ENCODE results near the gene FOXL3.
"Not testable (repeated sequence)": the region's sequence is repeated elsewhere in the genome, so short reads cannot be mapped to it uniquely, and the experiment has no call there.

FOXL3 gene

GRCh38 chr7:326809-327232 lies 36.9 kb downstream of the FOXL3 start:
- no peak for DNase-seq

DNA sequence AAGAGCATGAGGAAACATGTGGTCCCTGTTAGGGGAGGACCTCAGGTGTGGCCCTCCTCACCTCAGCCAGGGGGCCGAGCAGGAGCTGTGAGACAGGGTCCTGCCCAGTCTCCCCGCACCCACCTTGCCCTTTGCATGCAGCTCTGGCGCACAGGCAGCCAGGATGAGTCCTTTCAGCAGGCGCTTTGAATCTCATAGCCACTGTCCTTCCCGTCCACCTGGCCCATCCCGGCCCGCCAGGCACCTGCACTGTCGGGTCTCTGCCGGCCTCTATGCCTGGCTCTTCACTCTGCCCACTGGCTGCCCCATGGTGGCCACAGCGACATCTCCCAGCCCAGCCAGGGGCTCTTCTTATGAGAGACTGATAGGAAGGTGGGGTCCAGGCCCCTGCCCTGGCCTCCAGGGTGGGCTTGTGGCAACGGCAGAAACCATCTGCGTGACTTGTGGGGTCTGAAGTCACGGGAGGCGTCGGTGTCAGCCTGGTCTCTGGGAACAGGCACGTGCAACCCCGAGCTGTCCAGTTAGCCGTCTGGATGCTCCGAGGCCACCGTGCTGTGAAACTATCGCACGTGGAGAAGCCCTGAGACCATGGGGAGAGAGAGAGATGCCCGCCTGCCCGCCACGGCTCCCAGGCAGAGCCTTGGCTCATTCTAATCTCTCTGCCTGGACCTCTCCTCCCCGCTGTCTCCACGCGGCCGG lies 37.4 kb downstream of the FOXL3 start:
- DNase-seq: no peak

GRCh38 chr7:327991-328702 lies 38.2 kb downstream of the FOXL3 start:
- no peak for DNase-seq

DNA sequence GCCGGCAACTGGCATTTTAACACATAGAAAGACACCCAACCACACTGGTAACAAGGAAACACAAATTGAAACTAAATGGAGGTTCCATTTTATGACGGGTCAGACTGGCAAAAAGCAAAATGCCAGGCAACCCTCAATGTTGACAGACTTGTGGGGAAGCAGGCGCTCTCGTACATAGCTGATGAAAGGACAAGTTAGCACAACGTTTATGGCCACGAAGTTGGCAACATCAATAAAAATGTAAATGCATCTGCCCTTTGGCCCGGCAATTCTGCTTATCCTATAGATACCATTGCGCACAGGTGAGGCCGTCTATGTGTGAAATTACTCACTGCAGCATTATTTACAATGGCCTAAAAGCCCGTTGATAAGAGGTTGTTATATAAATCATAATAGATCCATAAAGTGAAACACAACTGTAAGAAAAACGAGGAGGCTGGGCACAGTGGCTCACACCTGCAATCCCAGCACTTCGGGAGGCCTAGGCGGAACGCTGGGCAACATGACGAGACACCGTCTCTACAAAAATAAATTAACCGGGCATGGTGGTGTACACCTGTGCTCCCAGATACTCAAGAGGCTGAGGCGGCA lies 39.8 kb downstream of the FOXL3 start:
- no peak for DNase-seq

DNA sequence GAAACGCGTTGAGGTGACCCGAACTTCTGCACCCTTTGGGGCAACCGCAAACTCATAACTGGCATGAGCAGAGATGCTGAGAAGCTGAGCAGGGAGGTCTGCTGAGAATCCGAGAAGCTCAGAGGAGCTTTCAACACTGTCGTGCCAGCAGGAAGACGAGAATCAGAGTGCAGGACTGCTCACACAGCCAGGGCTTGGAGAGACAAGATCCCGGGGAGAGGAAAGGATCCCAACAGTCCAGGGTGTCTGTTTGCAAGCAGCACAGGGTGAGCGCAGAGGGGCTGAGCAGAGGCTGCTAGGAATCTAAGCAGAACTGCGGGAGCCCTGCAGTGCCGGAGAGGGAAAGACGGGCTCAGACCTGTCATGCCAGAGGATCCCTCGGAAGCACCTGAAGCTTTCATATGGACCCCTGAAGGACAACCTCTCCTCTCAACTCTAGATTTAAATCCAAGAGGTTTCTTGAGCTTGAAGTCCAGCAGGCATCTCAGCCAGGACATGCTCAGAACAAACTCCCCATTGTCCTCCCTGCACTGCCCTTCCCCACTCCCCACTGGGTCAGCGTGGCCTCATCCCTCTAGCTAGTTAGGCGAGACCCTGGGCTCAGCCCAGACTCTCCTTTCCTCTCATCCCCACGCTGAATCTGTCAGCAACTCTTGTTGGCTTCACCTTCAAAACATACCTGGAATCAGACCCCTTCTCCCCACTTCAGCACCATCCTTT lies 40.7 kb downstream of the FOXL3 start:
- DNase-seq: no peak

- no peak for DNase-seq
Observed at GRCh38 chr7:332020-332517, 42.1 kb downstream of the FOXL3 start.

DNA sequence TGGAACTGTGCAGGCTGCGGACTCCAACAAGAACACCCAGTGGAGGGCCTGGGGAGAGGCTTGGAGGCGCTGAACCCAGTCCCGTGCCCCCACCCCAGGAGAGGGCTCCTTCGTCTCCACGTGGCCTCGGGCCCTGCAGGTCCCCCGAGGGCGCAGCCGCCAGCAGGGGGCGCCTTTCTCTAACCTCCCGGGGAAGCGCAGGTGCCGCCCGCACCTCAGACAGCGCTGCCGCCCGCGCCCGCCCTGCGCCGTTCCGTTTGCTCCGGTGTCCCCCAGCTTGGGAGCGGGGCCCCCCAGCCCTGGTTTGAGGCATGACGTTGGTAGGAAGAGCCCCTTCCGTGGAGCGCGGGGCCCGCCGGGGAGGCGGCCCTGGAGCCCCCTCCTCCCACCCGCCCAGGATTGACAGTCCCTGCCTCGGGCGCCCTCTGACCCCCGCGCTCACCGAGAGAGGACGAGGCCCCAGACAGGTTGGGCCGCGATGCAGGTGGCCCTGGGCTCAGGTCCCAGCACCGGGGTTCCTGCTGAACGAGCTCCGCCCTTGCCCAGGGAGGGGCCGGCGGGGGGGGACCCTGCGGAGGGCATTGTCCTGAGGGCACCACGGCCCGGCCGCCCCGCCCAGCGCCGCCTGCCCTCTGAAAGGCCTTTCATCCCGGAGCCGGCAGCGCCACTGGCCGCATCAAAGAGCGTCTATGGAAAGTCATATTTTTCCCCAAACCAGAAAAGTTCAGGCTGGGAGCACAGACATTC lies 42.8 kb downstream of the FOXL3 start:
- DNase-seq: peak; percentile 76 to 87

GRCh38 chr7:333393-333764 lies 43.4 kb downstream of the FOXL3 start:
- no peak for DNase-seq

DNA sequence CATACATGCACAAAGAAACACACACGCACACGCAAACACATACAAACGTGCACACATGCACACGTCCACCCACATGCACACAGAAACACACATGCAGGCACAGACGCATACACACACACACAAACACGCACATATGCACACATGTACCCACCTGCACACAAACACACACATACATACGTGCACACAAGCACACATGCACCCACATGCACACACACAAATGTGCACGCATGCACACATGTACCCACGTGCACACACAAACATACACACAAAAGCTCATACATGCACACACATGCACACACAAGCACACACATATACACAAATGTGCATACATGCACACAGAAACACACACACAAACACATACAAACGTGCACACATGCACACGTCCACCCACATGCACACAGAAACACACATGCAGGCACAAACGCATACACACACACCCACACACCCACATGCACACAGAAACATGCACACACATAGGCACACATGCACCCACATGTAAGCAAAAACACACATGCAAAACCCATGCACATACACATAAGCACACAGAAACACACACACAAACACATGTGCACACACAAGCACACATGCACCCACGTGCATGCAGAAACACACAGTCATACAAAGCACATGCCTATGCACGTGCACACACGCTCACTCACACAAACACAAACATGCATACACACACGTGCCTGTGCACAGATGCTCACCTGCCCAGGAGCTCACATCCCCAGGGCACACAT lies 44.8 kb downstream of the FOXL3 start:
- no peak for DNase-seq

GRCh38 chr7:335358-336148 lies 45.6 kb downstream of the FOXL3 start:
- no peak for DNase-seq

GRCh38 chr7:336149-336533 lies 46.2 kb downstream of the FOXL3 start:
- not testable (repeated sequence) for DNase-seq

- DNase-seq: no peak
Observed at GRCh38 chr7:336810-337566, 47.0 kb downstream of the FOXL3 start.

GRCh38 chr7:337567-337951 lies 47.6 kb downstream of the FOXL3 start:
- no peak for DNase-seq

DNA sequence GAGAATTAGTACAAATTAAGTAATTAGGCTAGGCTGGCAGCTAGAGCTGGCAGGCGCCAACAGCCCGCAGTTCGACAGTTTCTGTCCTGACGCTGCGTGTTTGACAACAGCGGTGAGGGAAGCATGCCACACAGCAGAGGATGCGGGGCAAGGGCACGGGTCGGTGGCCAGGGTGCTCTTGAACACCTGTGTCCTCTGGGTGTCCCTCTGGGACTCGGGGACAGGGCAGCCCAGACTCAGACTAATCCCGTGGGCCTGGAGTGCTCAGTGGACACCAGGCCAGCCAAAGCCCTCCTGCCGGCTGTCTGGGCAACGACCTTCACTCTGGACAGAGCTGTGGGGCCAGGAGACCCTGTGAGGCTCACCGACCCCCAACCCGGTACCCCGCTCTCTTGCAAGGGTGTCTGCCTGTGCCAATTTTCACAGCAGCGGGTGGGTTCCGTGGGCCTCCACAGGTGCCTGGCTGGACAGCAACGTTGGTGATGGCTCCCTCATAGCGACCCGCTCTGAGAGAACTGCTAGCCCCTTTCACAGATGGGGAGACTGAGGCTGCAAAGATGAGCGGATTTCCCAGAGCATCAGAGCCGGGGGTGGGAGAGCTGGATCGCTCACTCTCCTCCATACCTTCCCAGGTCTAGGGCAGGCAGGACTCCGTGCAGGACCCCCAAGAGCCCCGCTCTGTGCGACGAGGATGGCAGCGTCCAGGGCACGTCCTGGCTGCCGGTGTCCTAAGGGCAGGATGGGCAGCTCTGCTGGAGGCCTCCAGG lies 48.5 kb downstream of the FOXL3 start:
- no peak for DNase-seq

- DNase-seq: no peak
Observed at GRCh38 chr7:339062-339342, 49.0 kb downstream of the FOXL3 start.

DNA sequence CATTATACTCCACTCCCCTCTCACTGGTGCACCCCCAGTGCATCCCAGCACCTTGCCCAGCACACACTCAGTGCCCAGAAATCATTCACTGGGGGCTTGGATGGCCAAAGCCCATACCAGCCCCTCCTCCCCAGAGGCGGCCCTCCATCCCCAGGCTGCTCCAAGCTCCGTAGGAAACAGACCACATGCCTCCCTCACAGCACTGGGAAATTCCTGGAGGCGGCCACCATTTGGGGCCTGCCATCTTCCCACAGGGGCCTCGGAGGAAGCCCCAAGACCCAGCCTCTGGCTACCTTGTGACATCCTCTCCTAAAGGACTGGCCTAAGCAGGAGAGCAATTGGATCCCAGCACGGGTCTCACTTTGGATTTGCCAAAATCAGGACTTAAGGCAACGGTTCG lies 49.7 kb downstream of the FOXL3 start:
- no peak for DNase-seq

DNA sequence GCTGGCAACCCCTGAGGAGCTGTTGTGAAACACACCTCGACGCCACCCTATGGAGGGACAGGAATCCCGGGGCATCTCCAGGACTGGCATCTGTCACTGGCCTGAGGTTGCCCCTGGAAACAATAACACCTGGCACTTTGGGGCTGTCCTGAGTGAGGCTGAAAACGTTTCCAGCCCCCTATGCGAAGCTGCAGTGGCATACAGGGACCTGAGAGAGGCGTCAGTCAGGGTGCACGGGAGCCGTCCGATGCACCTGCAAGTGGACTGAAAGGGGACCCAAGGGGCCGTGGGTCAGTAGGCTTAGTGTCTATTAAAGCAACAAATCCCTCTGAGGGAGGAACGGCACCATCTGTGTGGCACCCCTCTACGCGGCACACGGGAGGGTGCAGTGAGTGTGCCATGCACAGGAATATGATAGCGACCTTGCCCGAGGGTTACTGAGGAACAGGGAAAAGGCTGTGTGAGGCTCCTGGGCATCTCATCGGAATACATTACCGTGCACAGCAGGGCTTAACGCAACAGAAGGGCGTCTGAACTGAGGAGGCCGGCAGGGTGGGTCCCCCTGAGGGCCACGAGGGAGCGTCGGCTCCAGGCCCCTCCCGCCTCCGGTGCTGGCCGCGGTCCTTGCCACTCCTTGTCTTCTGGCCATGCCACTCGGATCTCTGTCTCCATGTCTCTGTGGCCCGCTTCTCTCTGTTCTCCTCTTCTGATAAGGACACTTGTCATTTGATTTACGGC lies 50.4 kb downstream of the FOXL3 start:
- DNase-seq: no peak
